ENCODE results near the gene COL4A1.

COL4A1 gene

DNA sequence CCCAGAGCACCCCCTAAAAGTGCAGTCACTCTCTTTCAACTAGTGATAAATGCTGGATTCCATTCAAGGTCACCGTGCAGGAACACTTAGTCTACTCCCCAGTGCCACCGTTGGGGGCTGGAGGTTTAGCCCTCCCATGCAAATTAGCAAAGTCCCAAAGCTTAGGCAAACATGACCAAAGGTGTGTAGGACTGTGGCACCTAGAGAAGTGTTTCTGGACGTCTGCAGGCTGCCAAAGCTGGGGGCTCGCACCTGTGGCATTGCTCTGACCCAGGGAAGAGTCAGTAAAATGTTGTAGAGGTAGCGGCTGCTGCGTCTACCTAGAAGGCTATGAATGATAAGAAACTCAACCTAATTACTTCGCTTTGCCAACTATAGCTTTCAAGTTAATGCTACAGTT lies 13.9 kb downstream of the COL4A1 start:
- DNase-seq (ENCODE audit: low read depth) = no peak

DNA sequence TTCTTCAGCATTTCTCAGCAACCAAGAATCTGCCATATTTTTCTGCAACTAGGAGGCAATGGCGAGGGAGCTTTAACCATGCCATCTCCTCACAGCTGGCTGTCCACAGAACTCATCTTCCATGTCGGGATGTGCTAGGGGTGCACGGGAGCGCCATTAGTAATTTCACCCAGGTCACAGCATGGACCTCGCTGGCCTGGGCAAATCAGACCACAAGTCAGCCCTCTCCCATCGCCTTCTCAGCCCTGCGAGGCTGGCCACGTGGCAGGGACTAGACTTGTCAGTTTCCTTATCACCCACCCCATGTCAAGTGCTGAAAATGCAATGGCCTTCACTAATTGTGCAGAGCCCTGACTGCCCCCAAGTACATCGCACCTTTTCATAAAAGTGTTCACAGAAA lies 15.7 kb downstream of the COL4A1 start:
- DNase-seq (ENCODE audit: low read depth) = no peak

DNA sequence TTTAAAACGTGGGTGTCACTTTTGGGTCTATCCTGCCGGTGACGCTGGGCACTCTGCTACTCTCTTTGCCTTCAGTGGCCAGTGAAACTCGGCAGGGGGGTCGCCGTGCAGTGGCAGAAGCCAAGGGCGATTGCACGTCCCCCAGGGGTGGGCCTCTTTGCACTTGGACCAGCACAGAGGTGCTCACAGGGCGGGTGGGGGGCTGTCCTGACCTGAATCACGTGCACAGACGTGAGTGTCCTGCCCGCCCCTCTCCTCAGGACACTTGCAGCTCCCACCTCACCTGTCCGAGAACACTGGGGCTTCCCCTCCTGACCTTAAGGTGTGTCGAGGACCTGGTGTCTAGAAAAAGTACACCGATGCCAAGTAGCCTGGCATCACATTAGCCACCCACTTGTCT lies 16.1 kb downstream of the COL4A1 start:
- DNase-seq (ENCODE audit: low read depth) = no peak

GRCh38 chr13:110290153-110290552 lies 16.8 kb downstream of the COL4A1 start:
- no peak for DNase-seq (ENCODE audit: low read depth)

DNA sequence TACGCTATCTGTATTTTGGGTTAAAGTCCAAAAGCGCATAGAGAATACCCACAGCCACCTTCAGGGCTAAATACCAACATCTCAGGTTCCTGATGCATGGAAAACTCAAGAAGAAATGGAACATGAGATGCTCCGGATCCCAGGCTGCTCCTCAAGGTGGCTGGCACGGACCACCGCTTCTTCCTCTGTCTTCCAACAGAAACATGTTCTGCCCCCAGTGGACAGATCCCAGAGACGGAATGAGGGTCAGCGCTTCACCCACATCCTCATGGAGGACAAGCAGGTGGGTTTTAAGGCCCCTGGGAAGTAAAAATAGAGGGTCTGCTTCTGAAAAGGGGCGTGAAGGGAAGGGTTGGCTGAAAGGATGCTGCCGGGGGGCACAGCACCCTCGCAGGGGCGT lies 17.3 kb downstream of the COL4A1 start:
- DNase-seq (ENCODE audit: low read depth) = no peak

GRCh38 chr13:110289174-110289573 lies 17.8 kb downstream of the COL4A1 start:
- no peak for DNase-seq (ENCODE audit: low read depth)

DNA sequence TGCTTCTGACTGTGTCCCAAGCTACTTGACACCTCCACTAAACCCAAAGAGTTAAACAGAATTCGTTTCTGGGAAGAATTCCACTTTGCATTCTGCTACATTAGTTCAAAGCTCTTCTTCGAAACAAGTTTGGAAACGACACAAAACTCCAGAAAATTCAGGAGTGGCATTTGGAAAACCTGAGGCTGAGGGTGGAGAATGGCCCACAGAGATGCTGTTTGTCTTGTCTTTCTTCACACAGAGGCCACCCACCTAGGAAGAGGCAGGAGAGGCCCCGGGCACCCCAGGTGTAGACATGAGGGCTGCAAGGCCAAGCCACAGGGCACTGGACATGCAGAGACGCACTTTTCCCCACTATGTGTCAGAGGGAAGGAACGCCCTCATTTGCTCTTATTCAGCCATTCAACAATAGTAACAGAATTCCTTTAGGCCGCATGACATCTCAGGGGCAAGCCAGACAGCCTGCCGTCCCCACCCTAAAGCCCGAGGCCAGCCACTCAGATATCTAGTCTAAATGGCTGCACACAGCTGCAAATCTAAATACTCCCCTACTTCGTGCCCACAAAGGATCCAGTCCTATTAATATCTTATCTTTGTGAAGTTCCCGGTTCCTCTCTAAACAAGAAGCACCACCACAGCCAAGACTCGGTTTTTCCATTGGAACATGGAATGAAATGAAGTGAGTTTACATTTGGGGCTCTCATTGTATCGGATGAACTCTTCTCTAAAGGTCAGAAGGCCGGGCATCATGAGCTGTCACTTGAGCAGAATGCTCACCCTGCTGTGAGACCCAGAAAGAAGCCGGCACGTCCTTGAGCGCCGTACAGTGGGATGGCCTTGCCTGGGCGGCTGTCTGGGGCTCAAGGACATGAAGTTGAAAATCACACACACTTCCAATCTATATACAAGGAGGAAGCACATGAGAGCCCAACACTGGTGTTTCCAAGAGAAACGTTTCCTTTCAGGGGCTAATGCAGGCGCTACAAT lies 19.8 kb downstream of the COL4A1 start:
- no peak for DNase-seq (ENCODE audit: low read depth)

DNA sequence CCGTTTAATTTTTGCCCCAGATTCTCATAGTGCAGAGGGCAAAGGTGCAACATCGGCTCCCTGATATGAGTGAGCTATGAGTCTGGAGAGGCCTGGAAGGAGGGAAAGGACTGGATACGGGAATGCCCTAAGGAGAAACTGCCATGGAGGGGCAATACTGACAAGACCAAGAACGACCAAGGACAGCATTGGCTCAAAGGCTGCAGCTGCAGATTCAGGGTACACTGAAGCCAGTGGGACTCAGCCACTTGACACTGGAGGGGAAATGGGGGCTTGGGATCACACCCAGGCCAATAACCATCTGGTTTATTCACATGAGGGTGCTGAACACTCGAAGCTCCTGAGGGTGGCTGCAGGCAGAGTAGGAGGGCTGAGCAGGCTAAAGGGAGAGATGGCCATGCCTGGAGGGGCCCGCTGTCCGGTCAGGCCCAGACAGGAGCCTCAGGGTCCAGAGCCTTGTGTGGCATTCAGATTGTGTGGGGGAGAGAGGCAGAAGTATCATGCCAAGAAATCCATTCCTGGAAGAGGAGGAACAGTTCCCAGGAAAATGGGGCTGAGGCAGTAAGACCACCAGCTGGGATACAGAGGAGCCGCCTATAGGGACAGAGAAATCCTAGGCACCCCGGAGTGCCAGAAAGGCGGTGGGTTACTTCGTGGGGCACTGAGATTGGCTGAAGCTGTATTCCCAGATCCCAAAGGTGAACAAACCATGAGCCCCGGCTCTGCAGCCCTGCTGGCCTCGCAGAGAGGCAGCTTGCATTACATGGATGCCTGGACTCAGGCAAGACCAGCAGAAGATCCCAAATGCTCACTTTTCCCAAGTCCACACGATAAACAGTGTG lies 20.7 kb downstream of the COL4A1 start:
- no peak for DNase-seq (ENCODE audit: low read depth)

- no peak for DNase-seq (ENCODE audit: low read depth)
Observed at GRCh38 chr13:110284779-110285484, 22.0 kb downstream of the COL4A1 start.

DNA sequence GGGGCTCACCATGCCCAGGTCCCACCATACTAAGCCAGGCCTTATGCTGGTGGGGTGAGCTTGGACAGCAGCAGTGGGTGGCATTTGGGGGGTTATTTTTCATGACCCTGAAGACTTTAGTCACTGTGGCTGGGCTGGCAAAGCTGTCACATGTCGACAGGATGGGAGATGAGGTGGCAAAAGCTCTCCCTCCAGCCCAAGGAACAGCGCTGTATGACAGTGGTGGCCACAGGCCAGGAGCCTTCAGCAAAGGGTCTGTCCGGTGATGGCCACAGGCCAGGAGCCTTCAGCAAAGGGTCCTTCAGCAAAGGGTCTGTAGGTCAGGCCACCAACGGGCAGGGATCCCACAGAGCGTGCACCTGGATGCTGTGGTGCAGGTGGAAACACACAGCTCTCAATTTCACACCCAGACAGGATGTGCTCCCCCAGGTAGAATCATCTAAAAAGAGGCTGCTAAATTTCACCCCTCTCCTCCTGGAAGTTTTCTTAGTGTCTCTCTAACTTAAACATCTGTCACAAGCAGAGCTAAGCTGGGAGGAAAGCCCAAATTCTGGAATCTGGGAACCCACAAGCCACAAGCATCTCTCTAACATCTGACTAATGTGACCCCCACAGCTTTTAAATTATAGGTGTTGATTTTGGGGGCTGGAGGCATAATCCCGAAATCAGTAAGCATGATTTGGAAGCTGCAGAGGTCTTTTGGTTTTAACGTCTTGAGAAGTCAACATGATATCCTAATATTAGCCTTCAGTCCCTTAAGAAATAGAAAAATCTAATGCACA lies 23.0 kb downstream of the COL4A1 start:
- no peak for DNase-seq (ENCODE audit: low read depth)

DNA sequence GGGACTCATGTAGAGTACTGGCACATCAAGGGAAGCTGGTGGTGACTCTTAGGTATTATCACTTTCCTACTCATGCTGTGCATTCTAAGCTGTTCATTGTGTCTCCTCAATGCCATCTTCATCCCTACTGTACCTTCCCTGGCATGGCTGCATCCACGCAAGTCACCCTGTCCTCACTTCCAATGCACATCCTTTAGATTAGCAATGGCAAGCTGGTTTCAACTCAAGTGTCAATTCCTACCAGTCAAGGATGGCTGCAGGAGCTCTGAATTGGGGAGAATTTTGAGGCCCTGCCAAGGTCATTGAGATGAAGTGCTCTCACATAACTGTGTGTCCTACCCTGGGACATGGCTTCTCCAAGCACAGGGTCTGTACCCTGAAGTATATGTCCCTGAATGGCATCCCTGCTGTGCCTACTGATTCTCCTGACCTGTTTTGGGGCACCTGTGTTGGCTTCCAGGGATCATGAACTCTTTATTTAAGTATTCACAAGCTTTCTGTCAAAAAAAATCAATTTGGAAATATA lies 24.6 kb downstream of the COL4A1 start:
- no peak for DNase-seq (ENCODE audit: low read depth)

- DNase-seq (ENCODE audit: low read depth) = no peak
Observed at GRCh38 chr13:110281736-110282135, 25.2 kb downstream of the COL4A1 start.

DNA sequence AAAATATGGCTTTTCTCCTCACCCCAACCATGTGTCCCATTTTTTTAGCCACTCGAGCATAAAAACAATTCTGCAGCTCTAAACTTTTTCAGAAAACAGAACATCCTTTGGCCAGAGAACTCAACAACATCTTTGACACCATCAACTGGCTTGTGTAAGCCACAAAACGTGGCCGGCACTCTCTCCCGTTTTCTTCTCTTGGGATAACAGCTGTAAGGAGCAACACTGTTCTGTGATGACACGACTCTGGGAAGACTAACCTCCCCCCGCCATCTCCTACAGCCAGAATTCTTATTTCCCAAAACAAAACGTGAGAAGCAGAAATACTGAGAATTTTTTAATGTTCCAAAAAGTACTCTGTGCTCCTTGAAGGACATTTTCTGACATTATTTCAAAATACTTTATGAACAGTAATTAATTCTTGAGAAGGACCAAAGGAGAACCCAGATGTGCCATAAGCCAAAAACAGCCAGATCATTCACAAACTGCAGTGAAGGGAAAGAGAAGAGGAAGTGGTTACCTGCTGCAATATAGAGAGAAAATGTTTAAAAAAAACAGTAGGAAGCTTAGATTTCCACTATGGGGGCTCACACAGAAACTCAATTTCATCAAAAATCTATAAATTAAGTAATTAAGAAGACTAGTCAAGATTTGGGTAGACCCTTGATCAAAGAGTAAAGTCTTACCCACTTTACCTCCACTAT lies 25.8 kb downstream of the COL4A1 start:
- no peak for DNase-seq (ENCODE audit: low read depth)

GRCh38 chr13:110280231-110280813 lies 26.6 kb downstream of the COL4A1 start:
- DNase-seq (ENCODE audit: low read depth) = no peak

DNA sequence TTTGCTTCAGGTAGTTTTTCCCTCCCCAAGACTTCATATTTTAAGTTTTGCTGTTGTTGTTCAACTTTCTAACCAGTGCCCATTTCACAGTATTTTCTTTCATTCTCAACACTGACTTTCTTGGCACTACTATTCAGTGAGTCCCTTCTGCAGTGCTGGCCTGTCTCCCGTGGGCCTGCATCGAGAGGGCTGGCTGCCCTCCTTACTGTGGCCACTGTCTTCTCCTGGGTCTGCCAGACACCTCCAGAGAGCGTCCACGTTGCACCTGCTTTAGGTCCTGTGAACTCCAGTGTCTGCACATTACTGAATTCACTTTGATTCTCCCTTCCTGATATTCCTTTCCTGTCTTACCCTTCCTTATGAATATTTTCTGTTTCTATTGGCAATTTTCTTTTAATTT lies 27.3 kb downstream of the COL4A1 start:
- no peak for DNase-seq (ENCODE audit: low read depth)

- no peak for DNase-seq (ENCODE audit: low read depth)
Observed at GRCh38 chr13:110278859-110279258, 28.1 kb downstream of the COL4A1 start.

- no peak for DNase-seq (ENCODE audit: low read depth)
Observed at GRCh38 chr13:110277357-110277975, 29.5 kb downstream of the COL4A1 start.

GRCh38 chr13:110276553-110276950 lies 30.4 kb downstream of the COL4A1 start:
- no peak for DNase-seq (ENCODE audit: low read depth)

GRCh38 chr13:110275931-110276552 lies 30.9 kb downstream of the COL4A1 start:
- no peak for DNase-seq (ENCODE audit: low read depth)

Data from stimulated activated CD8-positive, alpha-beta memory T cell treated with anti-CD3 and anti-CD28 coated beads, Interleukin-4, amount 100 ng/mL, for 24 hours (primary cell).